Loucy (cell line): ENCODE results near the gene CX3CR1.

Experiments used
- CTCF ChIP-seq: fragments of 200-600 bp; sonication (generic); conservative IDR thresholded peaks from 2 replicates; pipeline ENCODE4 v1.5.1; 2014; ENCODE audit warnings: mild to moderate bottlenecking, antibody characterized with exemption, low read length
- EZH2phosphoT487 ChIP-seq: fragments of 200-600 bp; IDR thresholded peaks from 2 replicates; pipeline ENCODE4 v1.6.1; 2018; ENCODE audit warnings: antibody characterized with exemption, mild to moderate bottlenecking, moderate library complexity, borderline replicate concordance

GRCh38 chr3:39288300-39288808 is 8.5 kb upstream of the CX3CR1 start:
- TF ChIP-seq CTCF, result peak; percentile 99
- TF ChIP-seq EZH2phosphoT487, result no peak
